C4-2B (cell line): Measurements from ENCODE around the gene SLC44A1.

ENCODE experiments used
- H3K27ac ChIP-seq: fragments of 450-650 bp; 2 replicates; pipeline ENCODE4 v1.5.1; 2017
- ZFX ChIP-seq: fragments of 450-650 bp; IDR thresholded peaks from 2 replicates; pipeline ENCODE4 v1.6.1; 2017
- TF ChIP-seq, protein P1 (sequence below): fragments of 450-650 bp; conservative IDR thresholded peaks from 2 replicates; pipeline ENCODE4 v1.5.1; 2017; ENCODE audit warnings: mild to moderate bottlenecking

SLC44A1 gene

GRCh38 chr9:105244003-105244733 is at the start of gene SLC44A1:
Gene SLC44A1, plus strand, starts transcription at chr9:105244651. Its CDS starts 218 bp downstream, at chr9:105244869.
- peak within 1 kb of the TSS; percentile 84 for H3K27ac ChIP-seq

DNA sequence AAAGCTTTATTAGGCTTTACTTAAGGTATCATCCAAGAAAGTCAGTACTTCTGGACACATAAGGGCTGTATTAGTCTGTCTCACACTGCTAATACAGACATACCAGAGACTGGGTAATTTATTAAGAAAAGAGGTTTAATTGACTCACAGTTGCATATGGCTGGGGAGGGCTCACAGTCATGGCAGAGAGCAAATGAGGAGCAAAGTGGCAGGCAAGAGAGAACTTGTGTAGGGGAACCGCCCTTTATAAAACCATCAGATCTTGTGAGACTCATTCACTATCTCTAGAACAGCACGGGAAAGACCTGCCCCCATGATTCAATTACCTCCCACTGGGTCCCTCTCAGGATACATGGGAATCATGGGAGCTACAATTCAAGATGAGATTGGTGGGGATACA is 49.2 kb upstream of the SLC44A1 start:
- TF ChIP-seq, protein P1, sequence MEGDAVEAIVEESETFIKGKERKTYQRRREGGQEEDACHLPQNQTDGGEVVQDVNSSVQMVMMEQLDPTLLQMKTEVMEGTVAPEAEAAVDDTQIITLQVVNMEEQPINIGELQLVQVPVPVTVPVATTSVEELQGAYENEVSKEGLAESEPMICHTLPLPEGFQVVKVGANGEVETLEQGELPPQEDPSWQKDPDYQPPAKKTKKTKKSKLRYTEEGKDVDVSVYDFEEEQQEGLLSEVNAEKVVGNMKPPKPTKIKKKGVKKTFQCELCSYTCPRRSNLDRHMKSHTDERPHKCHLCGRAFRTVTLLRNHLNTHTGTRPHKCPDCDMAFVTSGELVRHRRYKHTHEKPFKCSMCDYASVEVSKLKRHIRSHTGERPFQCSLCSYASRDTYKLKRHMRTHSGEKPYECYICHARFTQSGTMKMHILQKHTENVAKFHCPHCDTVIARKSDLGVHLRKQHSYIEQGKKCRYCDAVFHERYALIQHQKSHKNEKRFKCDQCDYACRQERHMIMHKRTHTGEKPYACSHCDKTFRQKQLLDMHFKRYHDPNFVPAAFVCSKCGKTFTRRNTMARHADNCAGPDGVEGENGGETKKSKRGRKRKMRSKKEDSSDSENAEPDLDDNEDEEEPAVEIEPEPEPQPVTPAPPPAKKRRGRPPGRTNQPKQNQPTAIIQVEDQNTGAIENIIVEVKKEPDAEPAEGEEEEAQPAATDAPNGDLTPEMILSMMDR = no peak
- TF ChIP-seq ZFX = no peak
- no peak overlapping the region for H3K27ac ChIP-seq

More at GRCh38 chr9:105244003-105244733, at the start of gene SLC44A1:
- TF ChIP-seq, protein P1 = no peak
- peak; percentile 38; the same call in 1 of the 2 replicates for TF ChIP-seq ZFX

DNA sequence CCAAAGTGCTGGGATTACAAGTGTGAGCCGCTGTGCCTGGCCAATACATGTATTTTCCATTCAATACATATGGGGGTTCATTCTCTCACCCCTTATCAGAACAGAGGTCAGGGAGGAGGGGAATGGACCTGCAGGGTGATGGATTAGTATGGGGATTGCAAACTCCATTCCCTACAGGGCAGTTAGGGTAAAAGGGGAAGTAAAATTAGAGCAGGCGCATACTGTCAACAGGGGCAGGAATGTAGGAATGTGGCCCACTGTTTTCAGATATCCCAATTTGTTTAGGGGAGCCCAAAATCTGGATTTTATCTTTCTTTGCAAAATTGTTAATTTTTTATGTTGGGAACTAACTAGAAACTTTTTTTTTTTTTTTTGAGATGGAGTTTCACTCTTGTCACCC is 46.4 kb upstream of the SLC44A1 start:
- TF ChIP-seq, protein P1 = no peak
- TF ChIP-seq ZFX = no peak
- H3K27ac ChIP-seq = no peak overlapping the region

- no peak for TF ChIP-seq ZFX
- TF ChIP-seq, protein P1 = no peak
- H3K27ac ChIP-seq = no peak overlapping the region
Measured at GRCh38 chr9:105198865-105199264, 45.6 kb upstream of the SLC44A1 start.

DNA sequence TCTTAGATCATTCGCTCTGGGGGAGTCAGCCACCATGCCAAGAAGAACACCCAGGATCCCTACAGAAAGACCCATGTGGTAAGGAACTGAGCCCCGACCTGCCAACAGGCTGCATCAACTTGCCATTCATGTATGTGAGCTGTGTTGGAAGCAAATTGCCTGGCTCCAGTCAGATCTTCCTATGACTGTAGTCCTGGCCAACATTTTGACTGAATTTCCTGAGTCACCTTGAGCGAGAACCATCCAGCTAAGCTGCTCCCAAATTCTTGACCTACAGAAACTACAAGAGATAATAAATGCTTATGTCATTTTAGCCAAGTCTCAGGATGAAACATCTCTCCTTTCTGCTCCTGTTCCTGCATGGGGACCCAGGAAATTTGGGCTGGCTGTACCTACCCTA is 40.0 kb upstream of the SLC44A1 start:
- H3K27ac ChIP-seq = no peak overlapping the region
- TF ChIP-seq, protein P1 = no peak
- no peak for TF ChIP-seq ZFX

DNA sequence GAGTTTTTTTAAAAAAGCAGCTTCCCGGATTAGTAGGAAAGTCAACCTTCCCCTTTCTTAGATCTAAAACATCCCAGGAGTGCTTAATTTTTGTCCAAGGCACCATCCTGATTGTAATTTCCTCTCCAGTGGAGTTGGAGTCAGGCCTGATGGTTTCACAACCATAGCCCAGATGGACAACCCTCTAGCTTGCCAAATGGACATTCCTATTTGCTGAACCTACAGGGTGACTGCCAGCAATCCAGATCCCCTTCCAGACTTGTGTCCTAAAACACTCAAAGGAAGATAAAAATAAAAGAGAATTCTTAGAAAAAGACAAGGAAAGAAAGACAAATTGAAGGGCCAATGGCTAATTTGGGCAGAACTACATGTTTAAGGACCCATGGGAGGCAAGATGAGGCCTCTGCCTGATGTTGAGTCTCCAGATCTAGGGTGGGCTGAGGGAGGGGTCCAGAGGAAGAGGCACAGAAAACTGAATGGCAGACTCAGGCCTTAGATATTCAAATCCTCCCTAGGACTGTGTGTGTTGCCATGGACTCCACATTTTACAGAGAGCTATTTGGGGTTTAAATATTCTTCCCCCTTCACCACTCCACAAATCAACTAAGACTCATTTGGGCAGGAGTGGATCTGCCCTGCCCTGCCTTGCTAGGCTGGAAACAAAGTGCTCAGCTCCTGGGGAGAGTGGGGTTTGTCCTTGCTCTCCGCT is 38.5 kb upstream of the SLC44A1 start:
- TF ChIP-seq ZFX = no peak
- TF ChIP-seq, protein P1 = no peak
- no peak overlapping the region for H3K27ac ChIP-seq

GRCh38 chr9:105206496-105206820 is 38.0 kb upstream of the SLC44A1 start:
- TF ChIP-seq ZFX = no peak
- TF ChIP-seq, protein P1 = no peak
- H3K27ac ChIP-seq = no peak overlapping the region
